Testis (tissue), 3 donors: ENCODE results near the gene LHFPL3. TPM values are rescaled to one million over a fixed set of nuclear protein-coding genes. Genes with fewer than 3 reads are reported as not detected.

Experiments
- DNase-seq: peaks from one replicate; pipeline ENCODE4 v3.0.0-alpha.2; 2019
- H3K27ac ChIP-seq, 2 donors: fragments of 200-600 bp; sonication (generic); one replicate each; pipeline ENCODE4 v1.5.1; 2019
- H3K27me3 ChIP-seq: fragments of 200-600 bp; sonication (generic); one replicate; pipeline ENCODE4 v1.5.1; 2019
- H3K36me3 ChIP-seq: fragments of 200-600 bp; sonication (generic); one replicate; pipeline ENCODE4 v1.5.1; 2017; ENCODE audit warnings: low read depth; ENCODE audit errors: missing control alignments
- H3K4me1 ChIP-seq: fragments of 200-600 bp; sonication (generic); one replicate; pipeline ENCODE4 v1.5.1; 2019
- H3K4me3 ChIP-seq, 2 donors: fragments of 200-600 bp; sonication (generic); one replicate each; pipeline ENCODE4 v1.5.1; 2017 to 2019
- H3K9me3 ChIP-seq: fragments of 200-600 bp; sonication (generic); one replicate; pipeline ENCODE4 v1.5.1; 2017
- POLR2A ChIP-seq: fragments of 450-650 bp; IDR thresholded peaks from one replicate; pipeline ENCODE4 v1.6.1; 2017; ENCODE audit warnings: antibody characterized with exemption, mild to moderate bottlenecking, moderate library complexity
- WGBS, 2 donors: methylation state at CpG; one replicate each; pipeline ENCODE4 v1.1.5; 2018; 5-methylcytosine and 5-hydroxymethylcytosine counted together
- intact Hi-C: fragments of 100-400 bp; cut with DNase I; formaldehyde crosslinking; loops from one replicate; pipeline ENCODE4 v1.15.1; 2023; ENCODE audit warnings: low total_unique reads
- polyA plus RNA-seq: library from polyadenylated mRNA; stranded (reverse); fragments of 350-450 nt; fragmentation: Illumina TruSeq; extraction: RNeasy Lipid Tissue Mini Kit (QIAGEN cat#74804); gene quantifications from one replicate; pipeline ENCODE4 v1.2.3, GENCODE V29; 2014; ENCODE audit warnings: low read depth, low replicate concordance; ENCODE audit not compliant: insufficient read depth
- total RNA-seq, 2 donors: library from RNA; depleted of rRNA; stranded (reverse); fragments of >200 nt; gene quantifications; one replicate each; pipeline ENCODE4 v1.2.3, GENCODE V29; 2016
- TF ChIP-seq, protein P1 (sequence below), 3 experiments: fragments of 450-650 bp in 2 of 3; fragments of 200-600 bp in 1 of 3; sonication (generic) in 1 of 3; IDR thresholded peaks; one replicate each; pipeline ENCODE4 v1.5.1; 2016 to 2019; ENCODE audit warnings: antibody characterized with exemption in 3 of 3, mild to moderate bottlenecking in 2 of 3, moderate library complexity in 1 of 3

The LHFPL3 gene
- total and polyA plus RNA-seq, 3 donors from 2014 or later = 0.17 to 0.47 (median 0.19) TPM

DNA sequence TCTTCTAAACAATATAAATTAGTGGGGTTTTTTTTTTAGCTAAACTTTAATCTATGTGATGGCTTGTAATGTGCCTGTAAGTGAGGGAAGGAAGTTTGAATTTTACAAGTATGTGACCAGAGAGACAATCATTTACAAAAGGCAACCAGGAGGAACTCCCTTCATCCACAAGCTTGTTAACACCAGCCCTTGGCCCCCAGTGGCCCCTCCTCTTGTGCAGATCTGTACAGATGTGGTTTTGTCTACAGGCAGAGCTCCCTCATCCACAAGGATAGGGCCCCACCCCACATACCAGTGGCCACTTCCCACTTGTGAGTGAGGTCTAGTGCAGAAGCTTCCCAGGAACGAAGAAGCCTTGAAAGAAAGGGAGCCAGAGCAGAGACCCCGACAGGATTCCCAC, 451.5 kb downstream of the LHFPL3 start:
- WGBS, 2 donors = 60 to 86% methylated on average over 2 of the region's 2 CpGs
- intact Hi-C loops = no loop called here
- no peak for DNase-seq

DNA sequence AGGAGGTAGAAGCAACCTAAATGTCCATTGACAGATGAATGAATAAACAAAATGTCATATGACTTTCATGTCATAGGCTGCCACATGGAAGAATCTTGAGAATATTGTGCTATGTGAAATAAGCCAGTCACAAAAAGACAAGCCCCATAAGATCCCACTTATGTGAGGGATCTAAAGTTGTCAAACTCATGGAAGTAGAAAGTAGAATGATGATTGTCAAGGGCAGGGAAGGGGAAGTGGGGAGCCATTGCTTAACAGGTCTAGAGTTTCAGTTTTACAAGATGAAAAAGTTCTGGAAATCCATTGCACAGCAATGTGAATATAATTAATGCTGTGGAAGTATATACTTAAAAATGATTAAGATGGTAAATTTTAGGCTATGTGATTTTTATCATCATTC, 456.3 kb downstream of the LHFPL3 start:
- Histone ChIP-seq H3K4me3 (no peak overlapping the region), H3K4me1 (no peaks in the 10 kb centered on the region), H3K36me3 (no peaks in the 10 kb centered on the region), H3K27ac (no peak overlapping the region), H3K9me3 (no peaks in the 10 kb centered on the region), H3K27me3 (no peaks in the 10 kb centered on the region)
- intact Hi-C loops = no loop called here
- TF ChIP-seq, protein P1, sequence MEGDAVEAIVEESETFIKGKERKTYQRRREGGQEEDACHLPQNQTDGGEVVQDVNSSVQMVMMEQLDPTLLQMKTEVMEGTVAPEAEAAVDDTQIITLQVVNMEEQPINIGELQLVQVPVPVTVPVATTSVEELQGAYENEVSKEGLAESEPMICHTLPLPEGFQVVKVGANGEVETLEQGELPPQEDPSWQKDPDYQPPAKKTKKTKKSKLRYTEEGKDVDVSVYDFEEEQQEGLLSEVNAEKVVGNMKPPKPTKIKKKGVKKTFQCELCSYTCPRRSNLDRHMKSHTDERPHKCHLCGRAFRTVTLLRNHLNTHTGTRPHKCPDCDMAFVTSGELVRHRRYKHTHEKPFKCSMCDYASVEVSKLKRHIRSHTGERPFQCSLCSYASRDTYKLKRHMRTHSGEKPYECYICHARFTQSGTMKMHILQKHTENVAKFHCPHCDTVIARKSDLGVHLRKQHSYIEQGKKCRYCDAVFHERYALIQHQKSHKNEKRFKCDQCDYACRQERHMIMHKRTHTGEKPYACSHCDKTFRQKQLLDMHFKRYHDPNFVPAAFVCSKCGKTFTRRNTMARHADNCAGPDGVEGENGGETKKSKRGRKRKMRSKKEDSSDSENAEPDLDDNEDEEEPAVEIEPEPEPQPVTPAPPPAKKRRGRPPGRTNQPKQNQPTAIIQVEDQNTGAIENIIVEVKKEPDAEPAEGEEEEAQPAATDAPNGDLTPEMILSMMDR (IDR thresholded peaks at IDR 0.05) = no peak
- no peak for TF ChIP-seq POLR2A
- DNase-seq = no peak

More for the DNA sequence above, 451.5 kb downstream of the LHFPL3 start:
- Histone ChIP-seq H3K36me3 (no peaks in the 10 kb centered on the region), H3K27ac (no peak overlapping the region), H3K4me1 (no peaks in the 10 kb centered on the region), H3K27me3 (no peaks in the 10 kb centered on the region), H3K4me3 (no peak overlapping the region), H3K9me3 (no peaks in the 10 kb centered on the region)
- TF ChIP-seq POLR2A = no peak
- TF ChIP-seq, protein P1 (IDR thresholded peaks at IDR 0.05) = no peak

DNA sequence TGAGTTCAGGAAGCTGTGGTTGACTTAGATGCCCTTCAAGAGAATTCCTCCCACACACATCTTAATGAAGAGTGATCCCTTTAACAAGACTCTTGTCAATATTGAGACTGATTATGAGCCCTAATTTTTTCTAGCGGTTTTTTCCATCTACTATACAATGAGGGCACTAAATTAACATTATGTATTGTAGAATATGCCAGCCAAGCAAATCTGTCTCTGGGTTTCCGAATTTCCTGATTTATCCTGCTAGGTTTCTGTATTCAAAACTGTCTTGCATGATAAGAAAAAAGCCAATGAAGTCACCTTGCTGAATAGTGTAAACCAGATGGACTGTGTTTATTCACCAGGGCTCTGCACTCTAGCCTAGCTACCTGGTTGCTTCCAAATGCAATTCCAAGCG, 461.4 kb downstream of the LHFPL3 start:
- H3K27me3 ChIP-seq = no peaks in the 10 kb centered on the region
- no peak overlapping the region for H3K27ac ChIP-seq
- no peak for DNase-seq
- no peaks in the 10 kb centered on the region for H3K36me3 ChIP-seq
- no peaks in the 10 kb centered on the region for H3K9me3 ChIP-seq
- WGBS, 2 donors = 73 to 82% methylated on average over 3 of the region's 3 CpGs
- H3K4me3 ChIP-seq = no peak overlapping the region
- intact Hi-C loops = no loop called here
- no peaks in the 10 kb centered on the region for H3K4me1 ChIP-seq
- no peak for TF ChIP-seq POLR2A
- TF ChIP-seq, protein P1 (IDR thresholded peaks at IDR 0.05) = no peak

DNA sequence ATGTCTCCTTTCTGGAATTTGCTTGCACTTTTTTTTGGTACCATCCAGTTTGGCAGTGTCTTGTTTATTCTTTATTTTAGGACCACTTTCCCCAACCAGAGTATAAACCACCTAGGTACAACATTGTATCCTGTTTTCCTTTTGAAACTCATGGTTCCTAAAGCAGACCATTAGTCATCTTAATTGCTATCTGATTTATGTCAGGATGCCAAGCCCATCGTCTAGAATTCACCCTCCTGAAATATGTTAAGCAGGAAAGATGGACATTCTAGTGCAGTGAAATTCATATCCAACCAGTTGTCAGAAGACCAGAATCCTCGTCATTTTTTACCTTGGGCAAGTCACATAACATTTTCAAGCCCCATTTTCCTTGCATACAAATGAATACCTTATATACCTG, 462.0 kb downstream of the LHFPL3 start:
- Histone ChIP-seq H3K9me3 (no peaks in the 10 kb centered on the region), H3K36me3 (no peaks in the 10 kb centered on the region), H3K4me3 (no peak overlapping the region), H3K27me3 (no peaks in the 10 kb centered on the region), H3K27ac (no peak overlapping the region), H3K4me1 (no peaks in the 10 kb centered on the region)
- 54 to 60% methylated on average over 2 of the region's 2 CpGs for WGBS, 2 donors
- DNase-seq = no peak
- TF ChIP-seq POLR2A = no peak
- TF ChIP-seq, protein P1 (IDR thresholded peaks at IDR 0.05) = no peak
- intact Hi-C loops = no loop called here

DNA sequence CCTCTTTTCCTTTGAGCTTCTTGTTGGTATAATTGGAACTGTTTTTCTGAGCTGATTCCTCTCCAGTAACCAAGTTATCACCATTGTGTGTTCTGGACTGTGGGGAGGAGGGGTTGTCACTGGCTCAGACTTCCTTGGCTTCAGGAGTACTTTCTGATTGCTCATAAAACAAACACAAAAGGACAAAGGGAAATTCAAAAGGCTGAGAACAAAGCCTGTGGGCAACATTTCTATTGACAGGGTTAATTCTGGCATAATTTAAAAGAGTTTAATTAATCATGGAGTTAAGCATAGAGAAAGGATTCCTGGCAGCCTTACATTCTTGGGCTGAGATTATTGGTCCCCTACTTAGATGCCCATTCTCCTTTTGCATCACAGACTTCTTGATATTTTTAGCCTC, 462.7 kb downstream of the LHFPL3 start:
- no peaks in the 10 kb centered on the region for H3K4me1 ChIP-seq
- intact Hi-C loops = no loop called here
- no peaks in the 10 kb centered on the region for H3K27me3 ChIP-seq
- no peaks in the 10 kb centered on the region for H3K36me3 ChIP-seq
- no peak for DNase-seq
- H3K9me3 ChIP-seq = no peaks in the 10 kb centered on the region
- no peak overlapping the region for H3K4me3 ChIP-seq
- no peak overlapping the region for H3K27ac ChIP-seq
- TF ChIP-seq POLR2A = no peak
- TF ChIP-seq, protein P1 (IDR thresholded peaks at IDR 0.05) = no peak
